ENCODE data around the gene MUC5B. TPM values are rescaled to one million over a fixed set of nuclear protein-coding genes. Genes with fewer than 3 reads are reported as not detected.
"Not testable (repeated sequence)": the region's sequence is repeated elsewhere in the genome, so short reads cannot be mapped to it uniquely, and the experiment has no call there.

MUC5B gene
- total RNA-seq, 1 donor from 2014 or later = not detected

DNA sequence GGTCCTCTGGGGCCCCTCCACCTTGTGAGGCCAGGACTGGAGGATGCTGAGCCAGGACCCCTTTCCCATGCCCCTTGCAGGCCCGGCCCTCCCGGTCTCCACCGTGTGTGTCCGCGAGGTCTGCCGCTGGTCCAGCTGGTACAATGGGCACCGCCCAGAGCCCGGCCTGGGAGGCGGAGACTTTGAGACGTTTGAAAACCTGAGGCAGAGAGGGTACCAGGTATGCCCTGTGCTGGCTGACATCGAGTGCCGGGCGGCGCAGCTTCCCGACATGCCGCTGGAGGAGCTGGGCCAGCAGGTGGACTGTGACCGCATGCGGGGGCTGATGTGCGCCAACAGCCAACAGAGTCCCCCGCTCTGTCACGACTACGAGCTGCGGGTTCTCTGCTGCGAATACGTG is 17.9 kb downstream of the MUC5B start:
- Histone ChIP-seq H3K4me1 (no peaks in the 10 kb centered on the region), H3F3A (ENCODE audit: low read depth) (no peaks in the 10 kb centered on the region), H2AFZ (replicated peaks) (no peak overlapping the region), H3K4me3 (no peak overlapping the region), H3K27ac (no peak overlapping the region), H3K27me3 (no peaks in the 10 kb centered on the region), H3K36me3 (no peaks in the 10 kb centered on the region), H3K4me2 (no peak overlapping the region), H4K20me1 (ENCODE audit: low read depth) (peaks cover 6% of the 10 kb centered on the region), H3K79me2 (ENCODE audit: low read depth) (no peaks in the 10 kb centered on the region), H3K9me3 (ENCODE audit: low read depth) (no peaks in the 10 kb centered on the region), H3K9ac (no peak overlapping the region)
- Mint-ChIP-seq H3K4me1 (no peaks in the 10 kb centered on the region), H3K27me3 (ENCODE audit: insufficient read depth, low read depth) (peaks cover 13% of the 10 kb centered on the region), H3K4me3 (no peak overlapping the region), H3K27ac (no peak overlapping the region), H3K36me3 (no peaks in the 10 kb centered on the region), H3K9me3 (peaks cover 14% of the 10 kb centered on the region)
- DNase-seq (ENCODE audit: low spot score) = no peak
- TF ChIP-seq EZH2 (IDR thresholded peaks at IDR 0.05) = no peak
- TF ChIP-seq EZH2phosphoT487 (IDR thresholded peaks at IDR 0.05) = no peak
- TF ChIP-seq, protein P1, sequence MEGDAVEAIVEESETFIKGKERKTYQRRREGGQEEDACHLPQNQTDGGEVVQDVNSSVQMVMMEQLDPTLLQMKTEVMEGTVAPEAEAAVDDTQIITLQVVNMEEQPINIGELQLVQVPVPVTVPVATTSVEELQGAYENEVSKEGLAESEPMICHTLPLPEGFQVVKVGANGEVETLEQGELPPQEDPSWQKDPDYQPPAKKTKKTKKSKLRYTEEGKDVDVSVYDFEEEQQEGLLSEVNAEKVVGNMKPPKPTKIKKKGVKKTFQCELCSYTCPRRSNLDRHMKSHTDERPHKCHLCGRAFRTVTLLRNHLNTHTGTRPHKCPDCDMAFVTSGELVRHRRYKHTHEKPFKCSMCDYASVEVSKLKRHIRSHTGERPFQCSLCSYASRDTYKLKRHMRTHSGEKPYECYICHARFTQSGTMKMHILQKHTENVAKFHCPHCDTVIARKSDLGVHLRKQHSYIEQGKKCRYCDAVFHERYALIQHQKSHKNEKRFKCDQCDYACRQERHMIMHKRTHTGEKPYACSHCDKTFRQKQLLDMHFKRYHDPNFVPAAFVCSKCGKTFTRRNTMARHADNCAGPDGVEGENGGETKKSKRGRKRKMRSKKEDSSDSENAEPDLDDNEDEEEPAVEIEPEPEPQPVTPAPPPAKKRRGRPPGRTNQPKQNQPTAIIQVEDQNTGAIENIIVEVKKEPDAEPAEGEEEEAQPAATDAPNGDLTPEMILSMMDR (IDR thresholded peaks at IDR 0.05) = no peak

DNA sequence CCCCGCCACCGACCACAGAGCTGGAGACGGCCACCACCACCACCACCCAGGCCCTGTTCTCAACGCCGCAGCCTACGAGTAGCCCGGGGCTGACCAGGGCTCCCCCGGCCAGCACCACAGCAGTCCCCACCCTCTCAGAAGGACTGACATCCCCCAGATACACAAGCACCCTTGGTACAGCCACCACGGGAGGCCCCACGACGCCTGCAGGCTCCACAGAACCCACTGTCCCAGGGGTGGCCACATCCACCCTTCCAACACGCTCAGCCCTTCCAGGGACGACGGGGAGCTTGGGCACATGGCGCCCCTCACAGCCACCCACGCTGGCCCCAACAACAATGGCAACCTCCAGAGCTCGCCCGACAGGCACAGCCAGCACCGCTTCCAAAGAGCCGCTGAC is 18.8 kb downstream of the MUC5B start:
- no peak overlapping the region for H3K27ac Mint-ChIP-seq
- peaks cover 20% of the 10 kb centered on the region for H3K9me3 Mint-ChIP-seq

DNA sequence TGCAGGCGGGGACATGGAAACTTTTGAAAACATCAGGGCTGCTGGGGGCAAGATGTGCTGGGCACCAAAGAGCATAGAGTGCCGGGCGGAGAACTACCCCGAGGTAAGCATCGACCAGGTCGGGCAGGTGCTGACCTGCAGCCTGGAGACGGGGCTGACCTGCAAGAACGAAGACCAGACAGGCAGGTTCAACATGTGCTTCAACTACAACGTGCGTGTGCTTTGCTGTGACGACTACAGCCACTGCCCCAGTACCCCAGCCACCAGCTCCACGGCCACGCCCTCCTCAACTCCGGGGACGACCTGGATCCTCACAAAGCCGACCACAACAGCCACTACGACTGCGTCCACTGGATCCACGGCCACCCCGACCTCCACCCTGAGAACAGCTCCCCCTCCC is 19.4 kb downstream of the MUC5B start:
- H3K27me3 ChIP-seq = no peaks in the 10 kb centered on the region
- peaks cover 25% of the 10 kb centered on the region for H3K9me3 Mint-ChIP-seq
- no peak for DNase-seq (ENCODE audit: low spot score)
- no peaks in the 10 kb centered on the region for H3K36me3 Mint-ChIP-seq
- no peak overlapping the region for H3K4me3 ChIP-seq
- H3K36me3 ChIP-seq = no peaks in the 10 kb centered on the region
- no peaks in the 10 kb centered on the region for H3K4me1 Mint-ChIP-seq
- H3K9ac ChIP-seq = no peak overlapping the region
- H3K4me1 ChIP-seq = no peaks in the 10 kb centered on the region
- no peaks in the 10 kb centered on the region for H3K9me3 ChIP-seq (ENCODE audit: low read depth)
- peaks cover 6% of the 10 kb centered on the region for H4K20me1 ChIP-seq (ENCODE audit: low read depth)
- no peaks in the 10 kb centered on the region for H3F3A ChIP-seq (ENCODE audit: low read depth)
- no peak overlapping the region for H3K27ac Mint-ChIP-seq
- no peak overlapping the region for H3K4me3 Mint-ChIP-seq
- TF ChIP-seq EZH2phosphoT487 (IDR thresholded peaks at IDR 0.05) (no peak), EZH2 (IDR thresholded peaks at IDR 0.05) (no peak)
- TF ChIP-seq, protein P1 (IDR thresholded peaks at IDR 0.05) = no peak
- no peak overlapping the region for H2AFZ ChIP-seq (replicated peaks)
- H3K79me2 ChIP-seq (ENCODE audit: low read depth) = no peaks in the 10 kb centered on the region
- peaks cover 14% of the 10 kb centered on the region for H3K27me3 Mint-ChIP-seq (ENCODE audit: insufficient read depth, low read depth)
- H3K4me2 ChIP-seq = no peak overlapping the region
- no peak overlapping the region for H3K27ac ChIP-seq

More for the DNA sequence above, 18.8 kb downstream of the MUC5B start:
- Histone ChIP-seq H3K27me3 (no peaks in the 10 kb centered on the region), H3K9me3 (ENCODE audit: low read depth) (no peaks in the 10 kb centered on the region), H2AFZ (replicated peaks) (no peak overlapping the region), H3K9ac (no peak overlapping the region), H3K27ac (no peak overlapping the region), H4K20me1 (ENCODE audit: low read depth) (peaks cover 6% of the 10 kb centered on the region), H3K79me2 (ENCODE audit: low read depth) (no peaks in the 10 kb centered on the region), H3K4me2 (no peak overlapping the region), H3F3A (ENCODE audit: low read depth) (no peaks in the 10 kb centered on the region), H3K4me1 (no peaks in the 10 kb centered on the region), H3K4me3 (no peak overlapping the region), H3K36me3 (no peaks in the 10 kb centered on the region)
- Mint-ChIP-seq H3K4me1 (no peaks in the 10 kb centered on the region), H3K36me3 (no peaks in the 10 kb centered on the region), H3K27me3 (ENCODE audit: insufficient read depth, low read depth) (peaks cover 14% of the 10 kb centered on the region), H3K4me3 (no peak overlapping the region)
- TF ChIP-seq EZH2phosphoT487 (IDR thresholded peaks at IDR 0.05) (no peak), EZH2 (IDR thresholded peaks at IDR 0.05) (no peak)
- TF ChIP-seq, protein P1 (IDR thresholded peaks at IDR 0.05) = no peak
- no peak for DNase-seq (ENCODE audit: low spot score)

DNA sequence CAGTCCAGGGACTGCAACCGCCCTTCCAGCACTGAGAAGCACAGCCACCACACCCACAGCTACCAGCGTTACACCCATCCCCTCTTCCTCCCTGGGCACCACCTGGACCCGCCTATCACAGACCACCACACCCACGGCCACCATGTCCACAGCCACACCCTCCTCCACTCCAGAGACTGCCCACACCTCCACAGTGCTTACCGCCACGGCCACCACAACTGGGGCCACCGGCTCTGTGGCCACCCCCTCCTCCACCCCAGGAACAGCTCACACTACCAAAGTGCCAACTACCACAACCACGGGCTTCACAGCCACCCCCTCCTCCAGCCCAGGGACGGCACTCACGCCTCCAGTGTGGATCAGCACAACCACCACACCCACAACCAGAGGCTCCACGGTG is 19.9 kb downstream of the MUC5B start:
- not testable (repeated sequence) for H3K27ac Mint-ChIP-seq, H3K4me1 Mint-ChIP-seq, H3K36me3 ChIP-seq

DNA sequence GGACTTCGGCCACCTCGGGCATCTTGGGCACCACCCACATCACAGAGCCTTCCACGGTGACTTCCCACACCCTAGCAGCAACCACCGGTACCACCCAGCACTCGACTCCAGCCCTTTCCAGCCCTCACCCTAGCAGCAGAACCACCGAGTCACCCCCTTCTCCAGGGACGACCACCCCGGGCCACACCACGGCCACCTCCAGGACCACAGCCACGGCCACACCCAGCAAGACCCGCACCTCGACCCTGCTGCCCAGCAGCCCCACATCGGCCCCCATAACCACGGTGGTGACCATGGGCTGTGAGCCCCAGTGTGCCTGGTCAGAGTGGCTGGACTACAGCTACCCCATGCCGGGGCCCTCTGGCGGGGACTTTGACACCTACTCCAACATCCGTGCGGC is 20.7 kb downstream of the MUC5B start:
- not testable (repeated sequence) for H3K4me1 ChIP-seq; H3K27me3 ChIP-seq; H3K27ac ChIP-seq; H3K36me3 ChIP-seq; H3K79me2 ChIP-seq (ENCODE audit: low read depth); H3K27ac Mint-ChIP-seq; H3K9me3 ChIP-seq (ENCODE audit: low read depth); DNase-seq (ENCODE audit: low spot score); H3K4me1 Mint-ChIP-seq; H2AFZ ChIP-seq (replicated peaks); H3K4me2 ChIP-seq; H3K36me3 Mint-ChIP-seq; H3K4me3 ChIP-seq; H4K20me1 ChIP-seq (ENCODE audit: low read depth); H3F3A ChIP-seq (ENCODE audit: low read depth); H3K9ac ChIP-seq; H3K4me3 Mint-ChIP-seq
- H3K27me3 Mint-ChIP-seq (ENCODE audit: insufficient read depth, low read depth) = peaks cover 12% of the 10 kb centered on the region
- peaks cover 29% of the 10 kb centered on the region for H3K9me3 Mint-ChIP-seq

More for the DNA sequence above, 19.9 kb downstream of the MUC5B start:
- H3K9ac ChIP-seq; H4K20me1 ChIP-seq (ENCODE audit: low read depth); H3K4me3 Mint-ChIP-seq; H3K27me3 ChIP-seq; H3K4me2 ChIP-seq; H3K9me3 ChIP-seq (ENCODE audit: low read depth); H3K4me1 ChIP-seq; H3K4me3 ChIP-seq; DNase-seq (ENCODE audit: low spot score); H3F3A ChIP-seq (ENCODE audit: low read depth); H3K79me2 ChIP-seq (ENCODE audit: low read depth); H3K36me3 Mint-ChIP-seq; H2AFZ ChIP-seq (replicated peaks); H3K27ac ChIP-seq: not testable (repeated sequence)
- Mint-ChIP-seq H3K9me3 (peaks cover 25% of the 10 kb centered on the region), H3K27me3 (ENCODE audit: insufficient read depth, low read depth) (peaks cover 14% of the 10 kb centered on the region)

DNA sequence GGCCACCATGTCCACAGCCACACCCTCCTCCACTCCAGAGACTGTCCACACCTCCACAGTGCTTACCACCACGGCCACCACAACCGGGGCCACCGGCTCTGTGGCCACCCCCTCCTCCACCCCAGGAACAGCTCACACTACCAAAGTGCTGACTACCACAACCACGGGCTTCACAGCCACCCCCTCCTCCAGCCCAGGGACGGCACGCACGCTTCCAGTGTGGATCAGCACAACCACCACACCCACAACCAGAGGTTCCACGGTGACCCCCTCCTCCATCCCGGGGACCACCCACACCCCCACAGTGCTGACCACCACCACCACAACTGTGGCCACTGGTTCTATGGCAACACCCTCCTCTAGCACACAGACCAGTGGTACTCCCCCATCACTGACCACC is 21.7 kb downstream of the MUC5B start:
- H3K36me3 ChIP-seq; DNase-seq (ENCODE audit: low spot score); H3K4me2 ChIP-seq; H2AFZ ChIP-seq (replicated peaks); H3K9ac ChIP-seq; H3K27ac ChIP-seq; H3K36me3 Mint-ChIP-seq; H3K9me3 ChIP-seq (ENCODE audit: low read depth); H3K4me1 ChIP-seq; H3K4me1 Mint-ChIP-seq; H3K27ac Mint-ChIP-seq; H3K27me3 ChIP-seq; H3K79me2 ChIP-seq (ENCODE audit: low read depth); H3K4me3 Mint-ChIP-seq; H4K20me1 ChIP-seq (ENCODE audit: low read depth); H3K4me3 ChIP-seq; H3F3A ChIP-seq (ENCODE audit: low read depth): not testable (repeated sequence)
- peaks cover 31% of the 10 kb centered on the region for H3K9me3 Mint-ChIP-seq
- peaks cover 12% of the 10 kb centered on the region for H3K27me3 Mint-ChIP-seq (ENCODE audit: insufficient read depth, low read depth)

All from neural progenitor cell (in vitro differentiated cells).